ENCODE data around the gene RRAGB. TPM values are rescaled to one million over a fixed set of nuclear protein-coding genes. Genes with fewer than 3 reads are reported as not detected.
A peak's percentile ranks its signal among the peaks of the same experiment; 100 is the strongest.

Gene RRAGB
- total RNA-seq, 4 donors from 2014 or later, result 25.9 to 48.8 (median 42.2) TPM

GRCh38 chrX:55714161-55714560 lies 3.4 kb upstream of the RRAGB start:
- Histone ChIP-seq H3K27ac (no peak overlapping the region), H3K9me3 (no peaks in the 10 kb centered on the region), H3K4me1 (no peaks in the 10 kb centered on the region), H3K4me3 (no peak overlapping the region), H3K27me3 (no peaks in the 10 kb centered on the region), H3K36me3 (no peaks in the 10 kb centered on the region)
- intact Hi-C loops (cut with DNase I; ENCODE audit: low total_unique reads), result no loop called here
- TF ChIP-seq CTCF (IDR thresholded peaks at IDR 0.05), result no peak
- TF ChIP-seq POLR2A (IDR thresholded peaks at IDR 0.05), result no peak
- DNase-seq, result no peak

- intact Hi-C loops (cut with DNase I; ENCODE audit: low total_unique reads), result no loop called here
- TF ChIP-seq CTCF (IDR thresholded peaks at IDR 0.05) (no peak), POLR2A (IDR thresholded peaks at IDR 0.05) (no peak)
- no peaks in the 10 kb centered on the region for H3K36me3 ChIP-seq
Measured at GRCh38 chrX:55715847-55716246, 1.7 kb upstream of the RRAGB start.

GRCh38 chrX:55716937-55717336 lies 612 bp upstream of the RRAGB start:
- no peaks in the 10 kb centered on the region for H3K4me1 ChIP-seq
- DNase-seq, result no peak
- intact Hi-C loops (cut with DNase I; ENCODE audit: low total_unique reads), result no loop called here
- no peaks in the 10 kb centered on the region for H3K36me3 ChIP-seq
- H3K27ac ChIP-seq, result peak overlapping the region; percentile 82 to 89
- no peaks in the 10 kb centered on the region for H3K9me3 ChIP-seq
- H3K4me3 ChIP-seq, result peak overlapping the region; percentile 26 to 71
- no peak for TF ChIP-seq POLR2A (IDR thresholded peaks at IDR 0.05)
- TF ChIP-seq CTCF (IDR thresholded peaks at IDR 0.05), result no peak
- no peaks in the 10 kb centered on the region for H3K27me3 ChIP-seq

More at GRCh38 chrX:55715847-55716246, 1.7 kb upstream of the RRAGB start:
- no peak overlapping the region for H3K27ac ChIP-seq
- no peaks in the 10 kb centered on the region for H3K27me3 ChIP-seq
- no peak overlapping the region for H3K4me3 ChIP-seq
- H3K9me3 ChIP-seq, result no peaks in the 10 kb centered on the region
- no peaks in the 10 kb centered on the region for H3K4me1 ChIP-seq
- DNase-seq, result no peak

GRCh38 chrX:55731826-55732225 lies 14.3 kb downstream of the RRAGB start:
- Histone ChIP-seq H3K4me3 (no peak overlapping the region), H3K27ac (no peak overlapping the region), H3K36me3 (no peaks in the 10 kb centered on the region), H3K27me3 (no peaks in the 10 kb centered on the region), H3K9me3 (no peaks in the 10 kb centered on the region), H3K4me1 (no peaks in the 10 kb centered on the region)
- intact Hi-C loops (cut with DNase I; ENCODE audit: low total_unique reads), result no loop called here
- TF ChIP-seq POLR2A (IDR thresholded peaks at IDR 0.05), result no peak
- no peak for TF ChIP-seq CTCF (IDR thresholded peaks at IDR 0.05)
- DNase-seq, result no peak

GRCh38 chrX:55738969-55739368 lies 21.4 kb downstream of the RRAGB start:
- no peak for DNase-seq
- intact Hi-C loops (cut with DNase I; ENCODE audit: low total_unique reads), result no loop called here
- Histone ChIP-seq H3K4me1 (no peaks in the 10 kb centered on the region), H3K4me3 (no peak overlapping the region), H3K27me3 (no peaks in the 10 kb centered on the region), H3K27ac (no peak overlapping the region), H3K36me3 (no peaks in the 10 kb centered on the region), H3K9me3 (no peaks in the 10 kb centered on the region)
- TF ChIP-seq CTCF (IDR thresholded peaks at IDR 0.05), result no peak
- TF ChIP-seq POLR2A (IDR thresholded peaks at IDR 0.05), result no peak

Measured in uterus (tissue), 4 donors.